Measurements from ENCODE around the gene POLN.

Gene POLN

DNA sequence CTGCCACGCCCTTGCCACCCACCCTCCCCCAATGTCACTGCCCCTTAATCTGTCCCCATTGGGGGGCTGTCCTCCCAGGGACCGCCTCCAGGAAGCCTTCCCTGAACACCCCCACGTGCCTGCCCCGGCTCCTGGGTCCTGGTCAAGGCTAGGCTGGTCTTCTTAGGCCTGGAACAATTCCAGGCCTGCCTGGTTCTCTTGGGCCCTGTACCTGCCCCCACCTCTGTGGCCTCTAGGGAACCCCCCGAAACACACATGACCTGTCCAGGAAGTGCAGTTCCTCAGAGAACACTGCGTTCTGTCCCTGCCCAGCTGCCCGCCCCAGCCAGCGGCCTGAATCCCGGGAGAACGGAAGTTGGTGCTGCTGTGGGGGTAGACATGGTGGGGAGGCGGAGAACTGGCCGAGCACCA, 14.9 kb upstream of the POLN start:
- TF ChIP-seq, protein P1, sequence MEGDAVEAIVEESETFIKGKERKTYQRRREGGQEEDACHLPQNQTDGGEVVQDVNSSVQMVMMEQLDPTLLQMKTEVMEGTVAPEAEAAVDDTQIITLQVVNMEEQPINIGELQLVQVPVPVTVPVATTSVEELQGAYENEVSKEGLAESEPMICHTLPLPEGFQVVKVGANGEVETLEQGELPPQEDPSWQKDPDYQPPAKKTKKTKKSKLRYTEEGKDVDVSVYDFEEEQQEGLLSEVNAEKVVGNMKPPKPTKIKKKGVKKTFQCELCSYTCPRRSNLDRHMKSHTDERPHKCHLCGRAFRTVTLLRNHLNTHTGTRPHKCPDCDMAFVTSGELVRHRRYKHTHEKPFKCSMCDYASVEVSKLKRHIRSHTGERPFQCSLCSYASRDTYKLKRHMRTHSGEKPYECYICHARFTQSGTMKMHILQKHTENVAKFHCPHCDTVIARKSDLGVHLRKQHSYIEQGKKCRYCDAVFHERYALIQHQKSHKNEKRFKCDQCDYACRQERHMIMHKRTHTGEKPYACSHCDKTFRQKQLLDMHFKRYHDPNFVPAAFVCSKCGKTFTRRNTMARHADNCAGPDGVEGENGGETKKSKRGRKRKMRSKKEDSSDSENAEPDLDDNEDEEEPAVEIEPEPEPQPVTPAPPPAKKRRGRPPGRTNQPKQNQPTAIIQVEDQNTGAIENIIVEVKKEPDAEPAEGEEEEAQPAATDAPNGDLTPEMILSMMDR (IDR thresholded peaks at IDR 0.05; ENCODE audit: extremely low read depth, missing control alignments) = no peak
- DNase-seq (ENCODE audit: low spot score) = no peak

DNA sequence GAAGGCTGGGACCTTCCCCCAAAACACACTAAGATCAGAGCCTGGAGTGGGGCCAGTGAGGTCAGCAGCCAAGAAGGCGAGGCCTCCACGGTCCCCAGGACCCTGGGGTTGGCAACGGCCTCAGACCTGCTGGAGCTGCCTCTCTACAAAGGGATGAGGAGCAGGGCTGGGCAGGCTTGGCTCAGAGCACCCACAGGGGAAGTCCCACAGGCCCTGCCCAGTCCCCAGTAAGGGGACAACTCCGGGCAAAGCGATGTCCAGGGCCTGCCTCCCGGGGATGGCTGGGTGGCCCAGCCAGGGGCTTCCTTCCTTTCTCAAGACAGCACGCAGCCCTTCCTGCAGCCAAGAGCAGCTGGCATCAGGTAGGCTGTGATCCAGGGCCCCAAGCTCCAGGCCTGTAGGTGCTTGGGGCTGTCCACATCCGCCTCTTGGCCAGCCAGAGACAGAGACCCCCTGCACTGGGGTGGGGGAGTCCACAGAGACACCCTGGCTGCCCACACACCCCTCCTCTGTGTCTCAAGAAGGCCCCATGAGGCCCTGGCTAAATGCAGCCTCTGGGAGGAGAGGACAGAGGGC, 14.3 kb upstream of the POLN start:
- TF ChIP-seq, protein P1 (IDR thresholded peaks at IDR 0.05; ENCODE audit: extremely low read depth, missing control alignments) = no peak
- no peak for DNase-seq (ENCODE audit: low spot score)

- TF ChIP-seq, protein P1 (IDR thresholded peaks at IDR 0.05; ENCODE audit: extremely low read depth, missing control alignments) = no peak
- no peak for DNase-seq (ENCODE audit: low spot score)
Observed at GRCh38 chr4:2255501-2256155, 13.7 kb upstream of the POLN start.

GRCh38 chr4:2254665-2255500, 13.0 kb upstream of the POLN start:
- DNase-seq (ENCODE audit: low spot score) = no peak
- TF ChIP-seq, protein P1 (IDR thresholded peaks at IDR 0.05; ENCODE audit: extremely low read depth, missing control alignments) = no peak

DNA sequence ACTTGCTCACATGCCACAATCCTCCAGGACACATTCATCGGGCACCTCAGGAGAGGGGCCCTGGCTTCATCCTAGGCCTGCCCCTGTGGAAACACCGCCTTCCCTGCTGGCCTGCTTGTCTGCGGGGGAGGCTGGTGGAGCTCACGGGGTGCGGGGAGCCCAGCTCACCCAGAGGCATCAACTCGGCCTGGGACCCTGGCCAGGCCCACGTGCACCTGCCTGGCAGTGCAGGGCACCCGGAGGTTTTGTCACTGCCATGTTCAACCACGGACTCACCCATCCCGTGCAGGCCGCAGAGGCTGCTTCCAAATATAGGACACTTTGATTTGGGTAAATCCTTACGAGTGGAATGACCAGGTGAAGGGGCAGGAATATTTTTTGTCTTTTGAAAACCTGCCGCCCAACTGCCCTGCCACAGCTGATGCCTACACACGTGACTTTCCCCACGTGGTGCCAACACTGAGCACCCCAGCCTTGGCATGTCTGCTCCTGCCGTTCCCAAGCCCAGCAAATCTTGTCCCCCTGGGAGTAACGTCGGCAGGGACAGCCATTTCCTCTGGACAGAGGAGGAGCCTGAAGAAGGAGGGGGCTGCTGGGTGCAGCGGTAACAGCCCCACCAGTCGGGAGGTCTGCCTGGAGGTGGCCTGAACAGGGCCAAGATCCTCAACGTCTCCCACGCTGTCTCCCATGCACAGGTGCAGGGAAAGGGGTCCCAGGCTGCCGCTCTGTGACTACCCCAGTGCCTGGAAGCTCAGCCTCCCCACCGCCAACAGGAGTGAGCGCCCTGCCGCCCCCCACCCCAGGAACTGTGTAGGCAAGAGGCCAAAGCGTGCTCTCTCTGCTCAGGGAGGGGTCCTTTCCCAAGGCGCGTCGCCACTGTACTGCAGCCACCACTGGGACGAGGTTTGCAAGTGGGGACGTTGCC, 11.5 kb upstream of the POLN start:
- DNase-seq (ENCODE audit: low spot score) = no peak

DNA sequence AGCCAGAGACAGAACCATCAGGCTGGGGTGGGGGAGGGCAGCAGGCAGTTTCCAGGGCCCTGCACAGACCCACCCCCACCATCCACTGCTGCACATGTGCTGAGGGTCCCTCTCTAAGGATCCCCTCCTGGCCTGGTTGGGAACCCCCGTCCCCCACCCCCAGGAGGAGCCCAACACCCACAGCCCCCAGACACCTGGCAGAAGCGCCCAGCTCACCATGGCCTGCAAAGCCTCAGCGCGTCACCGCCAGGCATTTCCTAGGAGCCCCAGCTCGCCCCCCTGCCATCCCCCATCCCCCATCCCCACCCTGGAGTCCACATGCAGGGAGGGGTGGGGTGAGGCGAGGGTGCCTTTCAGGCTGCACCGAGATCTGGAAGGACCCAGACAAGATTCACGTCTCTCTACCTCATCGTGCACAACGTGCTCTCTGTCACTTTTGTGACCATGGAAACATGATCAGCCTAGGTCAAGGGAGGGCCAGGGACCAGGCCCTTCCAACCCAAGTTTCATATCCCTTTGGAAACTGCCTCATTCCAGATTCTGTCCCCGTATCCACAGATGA, 10.7 kb upstream of the POLN start:
- no peak for DNase-seq (ENCODE audit: low spot score)
- TF ChIP-seq, protein P1 (IDR thresholded peaks at IDR 0.05; ENCODE audit: extremely low read depth, missing control alignments) = no peak

More for the DNA sequence above, 11.5 kb upstream of the POLN start:
- TF ChIP-seq, protein P1 (IDR thresholded peaks at IDR 0.05; ENCODE audit: extremely low read depth, missing control alignments) = no peak
